Stromal cell of bone marrow (primary cell): ENCODE measurements around the gene CYP4F12.
"Not testable (repeated sequence)": the region's sequence is repeated elsewhere in the genome, so short reads cannot be mapped to it uniquely, and the experiment has no call there.

Source experiments
- DNase-seq: peaks from one replicate; pipeline ENCODE4 v3.0.0-alpha.2; 2012; ENCODE audit warnings: low read depth

The CYP4F12 gene

DNA sequence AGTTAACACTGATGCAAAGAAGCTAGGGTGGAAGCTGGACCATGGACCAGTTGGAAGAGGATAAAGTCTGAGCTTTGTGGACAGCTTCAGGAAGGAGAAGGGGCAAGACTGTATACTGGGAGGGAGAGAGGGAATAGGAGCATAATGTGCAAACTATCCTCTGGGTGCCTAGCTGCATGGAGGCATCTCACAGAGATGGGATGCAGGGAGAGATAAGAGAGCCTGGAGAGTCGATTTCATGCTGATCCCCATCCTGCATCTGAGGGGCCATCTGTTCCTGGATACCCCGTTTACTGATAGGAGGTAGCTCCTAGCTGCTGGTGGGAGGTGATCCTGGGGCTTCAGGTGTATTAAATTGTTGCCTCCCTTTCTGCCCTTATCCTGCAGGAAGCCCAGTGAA lies 23.4 kb upstream of the CYP4F12 start:
- DNase-seq: no peak

DNA sequence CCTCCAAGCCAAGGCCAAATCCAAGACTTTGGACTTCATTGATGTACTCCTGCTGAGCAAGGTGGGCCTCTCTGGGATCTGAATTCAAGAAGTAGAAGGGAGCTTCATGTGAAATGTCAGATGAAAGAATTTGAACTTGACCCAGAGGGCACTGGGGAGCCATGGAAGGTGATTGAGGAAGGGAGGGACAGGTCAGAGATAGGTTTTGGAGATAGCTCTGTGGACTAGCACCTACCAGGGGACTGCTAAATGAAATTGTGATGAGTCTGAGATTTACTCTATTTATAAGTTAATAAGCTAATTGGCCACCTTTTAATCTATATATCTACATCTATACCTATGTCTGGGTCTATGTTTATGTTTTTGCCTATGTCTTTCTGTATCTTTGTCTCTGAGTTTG lies 22.8 kb upstream of the CYP4F12 start:
- not testable (repeated sequence) for DNase-seq

DNA sequence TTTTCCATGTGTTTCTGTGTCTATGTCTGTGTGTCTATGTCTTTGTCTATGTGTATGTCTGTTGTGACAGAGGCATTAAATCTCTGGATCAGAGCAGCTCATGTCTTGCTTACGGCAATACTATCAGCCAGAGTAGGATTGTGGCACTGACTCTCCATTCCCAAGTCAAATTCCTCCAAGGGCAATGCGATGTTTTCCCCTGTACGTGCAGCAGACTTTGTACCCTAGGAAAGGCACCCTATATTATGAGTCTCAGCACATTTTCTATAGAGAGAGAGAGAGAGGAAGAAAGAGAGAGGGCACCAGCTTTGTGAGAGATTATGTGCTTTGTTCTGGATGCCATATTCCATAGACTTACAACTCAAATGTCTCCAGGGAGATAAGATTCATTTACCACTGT lies 21.1 kb upstream of the CYP4F12 start:
- DNase-seq: no peak

DNA sequence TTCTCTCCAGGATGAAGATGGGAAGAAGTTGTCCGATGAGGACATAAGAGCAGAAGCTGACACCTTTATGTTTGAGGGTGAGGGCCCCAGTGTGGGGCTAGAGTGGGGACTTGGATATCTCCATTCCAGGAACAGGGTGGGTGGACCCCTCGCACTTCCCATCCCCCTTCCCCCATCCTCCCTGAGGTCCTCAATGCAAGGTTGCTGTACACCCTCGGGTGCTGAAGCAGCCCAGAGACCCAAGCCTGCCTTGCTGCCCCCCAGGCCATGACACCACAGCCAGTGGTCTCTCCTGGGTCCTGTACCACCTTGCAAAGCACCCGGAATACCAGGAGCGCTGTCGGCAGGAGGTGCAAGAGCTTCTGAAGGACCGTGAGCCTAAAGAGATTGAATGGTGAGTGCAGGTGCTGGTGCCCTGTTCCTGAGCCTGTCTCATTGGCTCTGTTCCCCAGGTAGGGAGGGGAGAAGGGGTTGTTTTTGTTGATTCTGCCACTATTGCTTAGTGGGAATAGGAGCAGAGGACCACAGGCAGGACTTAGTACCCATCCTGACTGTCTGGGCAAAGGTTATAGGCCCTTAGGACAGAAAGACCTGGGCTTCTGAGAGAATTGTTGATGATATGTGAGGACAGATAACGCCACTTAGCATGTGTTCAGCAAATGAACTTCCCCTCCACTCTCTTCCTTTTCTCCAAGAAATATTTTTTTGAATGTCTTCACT lies 20.2 kb upstream of the CYP4F12 start:
- DNase-seq: no peak

DNA sequence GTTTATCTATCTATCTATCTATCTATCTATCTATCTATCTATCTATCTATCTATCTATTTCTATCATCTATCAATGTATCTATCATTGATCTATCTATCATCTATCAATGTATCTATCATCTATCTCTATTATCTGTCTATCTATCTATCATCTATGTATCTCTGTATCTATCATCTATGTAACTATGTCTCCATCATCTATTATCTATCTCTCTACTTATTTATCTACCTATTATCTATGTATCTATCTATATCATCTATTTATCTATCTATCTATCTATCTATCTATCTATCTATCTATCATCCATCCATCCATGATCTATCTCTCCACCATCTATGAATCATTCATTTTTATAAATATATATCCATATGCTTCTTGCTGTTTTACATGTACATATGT lies 16.4 kb upstream of the CYP4F12 start:
- DNase-seq: no peak

DNA sequence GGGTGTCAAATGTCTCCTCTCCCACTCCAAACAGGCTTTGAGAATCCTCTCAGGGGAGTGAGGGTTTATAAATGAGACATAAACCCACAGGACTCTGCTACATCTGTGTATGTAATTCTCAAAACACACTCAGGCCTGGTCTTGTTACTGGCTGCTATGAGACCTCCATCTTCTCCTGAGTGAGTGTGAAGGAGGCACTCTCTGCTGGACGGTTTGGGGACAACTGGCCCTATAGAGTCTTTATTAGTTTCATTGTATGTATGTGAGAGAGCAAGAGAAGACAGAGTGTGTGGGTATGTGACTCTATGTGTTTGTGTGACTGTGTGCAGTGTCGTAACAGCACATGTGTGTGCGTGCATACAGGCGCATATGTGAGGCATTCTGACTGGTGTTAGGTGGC lies 9.6 kb upstream of the CYP4F12 start:
- DNase-seq: no peak

DNA sequence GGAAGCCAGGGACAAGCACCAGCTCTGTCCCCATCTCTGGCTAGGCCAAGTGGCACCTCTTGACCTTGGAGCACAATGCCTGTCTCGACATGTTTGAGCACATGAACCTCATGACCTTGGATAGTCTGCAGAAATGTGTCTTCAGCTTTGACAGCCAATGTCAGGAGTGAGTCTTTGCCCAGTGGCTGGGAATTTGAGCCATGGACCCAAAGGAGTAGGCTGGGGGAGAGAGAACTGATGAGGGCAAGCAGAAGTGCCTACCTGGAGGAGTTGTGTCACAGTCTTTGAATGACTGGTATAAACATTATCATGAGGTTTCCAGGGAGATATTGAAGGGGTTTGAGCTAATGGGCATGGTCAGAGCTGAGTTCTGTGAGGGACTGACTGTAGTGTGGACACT lies 6.7 kb upstream of the CYP4F12 start:
- DNase-seq: no peak

DNA sequence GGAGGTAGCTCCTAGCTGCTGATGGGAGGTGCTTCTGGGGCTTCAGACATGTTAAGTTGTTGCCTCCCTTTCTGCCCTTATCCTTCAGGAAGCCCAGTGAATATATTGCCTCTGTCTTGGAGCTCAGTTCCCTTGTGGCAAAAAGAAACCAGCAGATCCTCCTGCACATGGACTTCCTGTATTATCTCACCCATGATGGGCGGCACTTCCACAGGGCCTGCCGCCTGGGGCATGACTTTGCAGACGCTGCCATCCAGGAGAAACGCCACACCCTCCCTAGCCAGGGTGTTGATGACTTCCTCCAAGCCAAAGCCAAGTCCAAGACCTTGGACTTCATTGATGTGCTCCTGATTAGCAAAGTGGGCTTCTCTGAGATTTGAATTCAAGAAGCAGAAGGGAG lies 6.0 kb upstream of the CYP4F12 start:
- no peak for DNase-seq

DNA sequence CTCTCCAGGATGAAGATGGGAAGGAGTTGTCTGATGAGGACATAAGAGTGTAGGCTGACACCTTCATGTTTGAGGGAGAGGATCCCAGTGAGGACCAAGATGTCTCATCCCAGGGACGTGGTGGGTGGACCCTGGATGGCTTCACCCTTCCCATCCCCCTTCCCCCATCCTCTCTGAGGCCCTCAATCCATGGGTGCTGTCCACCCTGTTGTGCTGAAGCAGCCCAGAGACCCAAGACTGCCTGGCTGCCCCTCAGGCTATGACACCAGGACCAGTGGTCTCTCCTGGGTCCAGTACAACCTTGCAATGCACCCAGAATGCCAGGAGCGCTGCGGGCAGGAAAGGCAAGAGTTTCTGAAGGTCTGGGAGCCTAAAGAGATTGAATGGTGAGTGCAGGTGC lies 3.4 kb upstream of the CYP4F12 start:
- no peak for DNase-seq

DNA sequence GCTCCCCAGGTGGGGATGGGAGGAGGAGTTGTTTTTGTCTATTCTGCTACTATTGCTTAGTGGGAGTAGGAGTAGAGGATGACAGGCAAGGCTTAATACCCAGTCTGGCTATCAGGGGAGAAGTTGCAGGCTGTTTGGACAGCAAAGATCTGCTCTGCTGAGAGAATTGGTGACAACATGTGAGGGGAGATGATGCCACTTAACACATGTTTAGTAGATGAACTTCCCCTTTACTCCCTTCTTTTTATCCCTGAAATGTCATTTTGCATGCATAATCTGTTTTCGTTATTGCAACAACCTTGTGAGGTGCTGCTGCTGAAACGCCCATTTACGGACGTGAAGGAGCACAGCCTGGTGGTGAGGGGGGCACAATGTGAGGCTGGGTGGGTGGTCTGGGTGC lies 3.0 kb upstream of the CYP4F12 start:
- DNase-seq: no peak

DNA sequence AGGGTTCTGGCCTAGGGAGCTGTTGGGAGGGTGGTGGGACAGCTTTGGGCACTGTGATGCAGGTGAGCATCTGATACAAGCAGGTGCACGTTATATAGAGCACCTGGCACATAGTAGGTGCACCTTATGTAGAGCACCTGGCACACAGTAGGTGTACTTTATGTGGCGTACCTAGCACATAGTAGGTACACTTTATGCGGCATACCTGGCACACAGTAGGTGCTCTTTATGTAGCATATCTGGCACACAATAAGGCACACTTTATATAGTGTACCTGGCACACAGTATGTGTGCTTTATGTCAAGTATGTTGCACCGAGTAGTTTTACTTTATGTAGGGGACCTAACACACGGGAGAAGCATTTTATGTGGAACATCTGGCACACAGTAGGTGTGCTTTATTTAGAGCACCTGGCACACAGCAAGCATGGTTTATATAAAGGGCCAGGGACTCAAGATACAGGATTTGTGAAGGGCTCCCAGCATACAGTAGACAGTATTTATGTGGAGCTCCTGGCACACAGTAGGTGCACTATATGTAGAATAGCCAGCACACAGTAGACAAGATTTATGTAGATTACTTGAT lies 1.6 kb upstream of the CYP4F12 start:
- no peak for DNase-seq

DNA sequence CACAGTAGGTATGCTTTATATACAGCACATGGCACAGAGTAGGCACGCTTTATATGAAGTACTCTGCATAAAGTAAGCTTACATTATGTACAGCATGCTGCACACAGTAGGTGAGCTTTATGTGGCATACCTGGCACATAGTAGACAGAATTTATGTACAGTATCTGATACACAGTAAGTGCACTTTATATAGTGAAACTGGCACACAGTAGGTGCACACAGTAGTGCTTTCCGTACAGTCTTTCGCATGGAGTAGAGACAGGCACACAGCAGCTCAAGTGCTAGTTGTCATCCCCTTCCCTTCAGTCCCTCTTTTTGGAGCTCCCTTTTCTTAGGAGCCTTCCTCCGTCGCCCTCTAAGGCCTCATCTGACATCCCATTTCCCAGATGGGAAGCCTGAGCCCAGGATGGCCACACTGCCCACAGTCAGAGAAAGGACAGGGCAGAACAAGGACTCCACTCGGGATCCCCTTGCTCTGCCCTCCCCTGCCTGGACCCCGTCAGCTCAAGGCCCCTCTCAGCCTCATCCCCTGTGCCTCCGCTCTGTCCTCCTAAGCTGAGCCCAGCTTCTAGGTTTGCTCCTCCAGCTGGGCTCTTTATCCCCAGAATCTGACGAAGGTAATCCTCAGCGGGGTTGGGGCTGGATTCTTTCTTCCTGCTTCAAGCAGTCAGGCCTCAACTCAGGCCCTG lies 852 bp upstream of the CYP4F12 start:
- DNase-seq: no peak

DNA sequence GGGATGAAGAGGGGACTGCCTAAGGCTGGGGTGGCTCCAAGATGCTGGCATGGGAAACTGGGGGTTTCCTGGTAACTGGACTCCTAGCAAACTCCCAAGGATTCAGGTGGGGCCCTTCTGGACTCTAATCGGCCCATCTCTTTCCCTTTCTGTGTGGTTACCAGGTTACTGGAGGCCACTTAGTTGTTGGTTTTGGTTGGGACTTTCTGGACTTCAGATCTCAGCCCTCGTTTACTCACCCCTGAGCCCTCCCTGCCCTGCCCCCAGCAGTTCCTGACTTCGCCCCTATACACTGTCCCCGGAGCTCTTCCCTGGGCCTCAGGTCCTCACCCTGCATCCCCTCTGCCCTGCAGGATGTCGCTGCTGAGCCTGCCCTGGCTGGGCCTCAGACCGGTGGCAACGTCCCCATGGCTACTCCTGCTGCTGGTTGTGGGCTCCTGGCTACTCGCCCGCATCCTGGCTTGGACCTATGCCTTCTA lies 328 bp downstream of the CYP4F12 start:
- no peak for DNase-seq

DNA sequence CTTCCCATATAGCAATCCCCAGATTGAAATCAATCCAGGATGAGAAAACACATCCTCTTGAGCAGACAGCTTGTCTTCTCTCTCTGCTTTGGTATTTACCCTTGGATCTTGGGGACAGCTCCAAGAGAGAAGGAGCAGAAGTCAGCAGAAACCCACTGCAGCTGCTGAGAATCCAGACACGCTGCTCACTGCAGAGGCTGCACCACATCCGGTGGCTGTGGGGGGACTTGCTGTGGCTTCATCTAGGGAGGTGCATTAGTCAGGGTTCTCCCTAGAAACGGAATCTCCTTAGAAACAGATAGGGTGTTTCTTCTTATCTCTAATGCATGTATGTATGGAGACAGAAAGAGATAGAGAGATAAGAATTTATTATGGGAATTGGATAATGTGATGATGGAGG lies 2.7 kb downstream of the CYP4F12 start:
- no peak for DNase-seq

DNA sequence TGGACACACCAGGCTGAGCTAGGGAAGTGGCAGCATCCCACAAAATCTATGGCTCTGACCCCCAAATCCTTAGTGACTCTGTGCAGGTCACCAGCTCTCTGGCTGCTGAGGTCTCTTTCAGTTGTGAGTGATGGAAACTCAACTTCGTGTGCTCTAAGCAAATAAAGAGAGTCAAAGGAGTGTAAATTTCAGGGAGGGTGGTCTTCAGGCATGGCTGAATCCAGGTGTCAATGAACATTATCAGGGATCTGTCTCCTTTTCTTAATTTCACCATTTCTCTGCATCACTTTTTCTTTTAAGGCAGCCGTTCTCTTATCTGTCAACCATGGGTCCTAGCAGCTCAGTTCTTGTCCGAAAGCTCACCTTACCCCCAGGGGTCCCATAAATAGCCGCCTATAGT lies 6.2 kb downstream of the CYP4F12 start:
- DNase-seq: no peak

DNA sequence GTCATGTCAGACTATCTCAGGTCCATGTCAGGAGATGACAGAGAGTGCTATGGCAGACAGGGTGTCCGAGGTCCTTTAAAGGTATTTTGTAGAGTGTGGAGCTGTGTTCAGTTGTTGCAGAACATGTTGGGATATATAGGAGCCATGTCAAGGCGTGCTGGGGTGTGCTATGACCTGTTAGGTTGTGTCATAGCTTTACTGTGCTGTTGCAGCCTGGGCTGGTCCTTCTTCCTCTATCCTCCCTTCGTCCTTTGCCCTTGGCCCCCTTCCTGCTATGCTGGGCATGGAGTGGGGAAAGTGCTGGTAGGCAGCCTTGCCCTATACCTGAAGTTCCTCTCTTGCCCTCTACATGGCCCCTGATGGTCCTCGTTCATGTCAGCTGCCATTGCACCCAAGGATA lies 7.0 kb downstream of the CYP4F12 start:
- DNase-seq: not testable (repeated sequence)

DNA sequence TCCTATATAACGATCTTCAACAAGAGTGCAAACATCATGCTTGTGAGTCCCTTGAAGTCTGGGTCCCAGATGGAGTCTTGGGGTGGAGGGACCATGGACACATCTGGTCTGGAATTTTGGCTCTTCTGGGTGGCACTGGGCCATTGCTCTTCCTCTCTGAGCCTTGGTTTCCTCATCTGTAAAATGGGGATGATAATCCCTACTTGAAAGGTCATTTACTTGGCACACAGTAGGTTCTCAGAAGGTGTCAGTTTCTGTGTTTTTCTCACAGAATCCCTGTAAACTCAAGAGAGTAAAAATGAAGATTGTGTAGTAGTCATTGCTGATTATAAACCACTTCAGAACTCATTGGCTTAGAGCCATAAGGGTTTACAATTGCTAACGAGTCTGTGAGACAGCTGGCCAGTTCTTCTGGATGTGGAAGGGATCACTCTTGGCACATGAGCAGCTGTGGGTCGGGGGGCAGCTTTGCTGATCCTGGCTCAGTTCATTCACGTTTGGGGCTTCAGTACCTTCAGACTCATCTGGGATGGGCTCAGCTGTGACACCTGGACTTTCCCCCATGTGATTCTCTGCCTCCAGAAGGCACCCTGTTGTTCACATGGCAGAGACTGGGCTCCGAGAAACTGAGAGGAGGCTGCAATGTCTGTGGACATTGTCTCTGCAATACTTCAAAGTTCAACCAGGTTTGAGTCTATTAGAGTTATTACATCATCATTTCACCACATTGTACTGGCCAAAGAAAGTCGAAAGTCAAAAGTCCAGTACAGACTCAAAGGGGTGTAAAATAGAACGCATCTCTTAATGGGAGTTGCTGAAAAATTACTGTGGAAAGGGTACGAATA lies 7.8 kb downstream of the CYP4F12 start:
- DNase-seq: no peak

DNA sequence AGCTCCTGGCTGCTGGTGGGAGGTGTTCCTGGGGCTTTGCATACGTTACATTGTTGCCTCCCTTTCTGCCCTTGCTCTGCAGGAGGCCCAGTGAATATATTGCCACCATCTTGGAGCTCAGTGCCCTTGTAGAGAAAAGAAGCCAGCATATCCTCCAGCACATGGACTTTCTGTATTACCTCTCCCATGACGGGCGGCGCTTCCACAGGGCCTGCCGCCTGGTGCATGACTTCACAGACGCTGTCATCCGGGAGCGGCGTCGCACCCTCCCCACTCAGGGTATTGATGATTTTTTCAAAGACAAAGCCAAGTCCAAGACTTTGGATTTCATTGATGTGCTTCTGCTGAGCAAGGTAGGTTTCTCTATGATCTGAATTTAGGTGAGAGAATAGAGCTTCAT lies 10.5 kb downstream of the CYP4F12 start:
- no peak for DNase-seq

DNA sequence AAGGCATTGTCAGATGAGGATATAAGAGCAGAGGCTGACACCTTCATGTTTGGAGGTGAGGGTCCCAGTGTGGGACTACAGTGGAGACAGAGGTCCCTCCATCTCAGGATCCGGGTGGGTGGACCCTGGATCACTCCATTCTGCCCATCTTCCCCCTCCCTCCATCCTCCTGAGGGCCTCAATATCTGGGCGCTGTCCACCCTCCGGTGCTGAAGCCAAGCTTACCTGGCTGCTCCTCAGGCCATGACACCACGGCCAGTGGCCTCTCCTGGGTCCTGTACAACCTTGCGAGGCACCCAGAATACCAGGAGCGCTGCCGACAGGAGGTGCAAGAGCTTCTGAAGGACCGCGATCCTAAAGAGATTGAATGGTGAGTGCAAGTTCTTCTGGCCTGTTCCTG lies 11.9 kb downstream of the CYP4F12 start:
- no peak for DNase-seq

DNA sequence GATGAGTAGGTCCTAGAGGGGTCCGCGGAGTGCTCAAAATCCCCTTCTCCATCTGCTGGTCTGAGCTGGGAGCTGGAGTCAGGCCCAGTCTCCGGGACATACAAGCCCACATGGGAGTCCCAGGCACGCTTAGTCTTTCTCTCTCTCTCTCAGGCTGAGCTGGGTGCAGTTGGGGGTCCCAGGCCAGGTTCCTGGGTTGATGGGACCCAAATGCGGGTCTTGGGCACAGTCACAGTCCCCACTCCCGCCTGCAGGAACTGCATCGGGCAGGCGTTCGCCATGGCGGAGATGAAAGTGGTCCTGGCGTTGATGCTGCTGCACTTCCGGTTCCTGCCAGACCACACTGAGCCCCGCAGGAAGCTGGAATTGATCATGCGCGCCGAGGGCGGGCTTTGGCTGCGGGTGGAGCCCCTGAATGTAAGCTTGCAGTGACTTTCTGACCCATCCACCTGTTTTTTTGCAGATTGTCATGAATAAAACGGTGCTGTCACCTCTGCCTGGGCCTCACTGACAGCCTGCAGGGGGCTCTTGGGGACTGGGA lies 23.8 kb downstream of the CYP4F12 start:
- DNase-seq: no peak

DNA sequence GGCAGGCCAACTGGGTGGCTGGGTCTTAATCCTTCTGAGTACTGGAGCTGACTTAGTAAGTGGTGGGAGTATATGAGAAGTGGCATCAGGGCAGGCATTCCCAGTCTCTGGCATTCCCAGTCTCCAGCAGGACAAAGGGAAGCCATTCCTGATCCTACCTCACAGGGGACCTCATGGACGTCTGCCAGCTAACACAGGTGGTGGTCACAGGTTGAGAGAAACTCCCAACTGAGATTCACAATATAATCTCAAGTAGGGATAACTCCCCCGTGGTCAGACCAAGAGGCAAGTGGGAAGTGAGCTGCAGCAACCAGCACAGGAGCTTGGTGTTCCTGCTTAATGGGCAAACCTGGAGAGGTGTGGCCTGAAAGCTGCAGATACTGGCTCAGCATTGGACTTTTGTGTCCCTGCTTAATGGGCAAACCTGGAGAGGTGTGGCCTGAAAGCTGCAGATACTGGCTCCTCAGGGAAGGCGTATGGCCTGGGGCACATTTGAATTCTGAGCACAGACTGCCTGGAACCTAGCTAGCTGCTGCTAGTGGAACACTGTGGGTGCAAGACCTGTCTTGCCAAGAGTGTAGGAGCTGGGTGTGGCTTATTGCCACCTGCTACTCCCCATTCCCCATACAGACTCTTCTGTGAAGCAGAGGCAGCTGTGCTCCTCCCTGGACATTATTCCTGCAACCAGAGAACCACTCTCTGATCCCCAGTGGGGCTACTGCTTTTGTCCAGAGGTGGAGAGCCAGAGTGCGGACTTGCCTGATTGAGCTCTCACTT lies 29.1 kb downstream of the CYP4F12 start:
- no peak for DNase-seq

DNA sequence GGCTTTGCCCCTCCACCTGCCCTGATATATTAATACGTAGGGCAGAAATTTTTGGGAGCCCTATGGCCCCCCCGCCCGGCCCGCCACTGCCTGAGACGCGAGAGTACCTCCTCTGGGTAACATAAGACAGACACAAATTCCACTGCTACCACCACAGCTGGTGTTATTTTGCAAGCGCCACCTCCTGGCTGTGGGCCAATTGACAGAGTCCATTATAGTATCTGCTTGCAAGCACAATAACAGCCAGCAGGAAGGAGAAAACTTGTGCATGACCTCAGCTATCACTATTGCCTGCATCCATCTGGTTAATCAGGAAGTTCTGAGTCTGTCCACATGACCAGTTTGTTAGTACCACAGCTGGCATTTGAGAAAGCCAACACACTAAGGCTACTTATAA lies 29.6 kb downstream of the CYP4F12 start:
- no peak for DNase-seq
